Activated CD4-positive, alpha-beta T cell treated with anti-CD3 and anti-CD28 coated beads for 36 hours (primary cell): ENCODE data around the gene PHACTR2. TPM values are rescaled to one million over a fixed set of nuclear protein-coding genes. Genes with fewer than 3 reads are reported as not detected.

Experiments
- ATAC-seq: fragments of 200-7000 bp; cut with Tn5 transposase; one replicate; pipeline ENCODE4 v1.10.0; 2021; ENCODE audit warnings: mild to moderate bottlenecking, moderate library complexity
- CTCF ChIA-PET: fragments of 350-600 bp; sonication (Branson Sonifier 250); formaldehyde crosslinking; loops from one replicate; lab custom pipeline; 2021; ENCODE audit warnings: antibody characterized with exemption; lab: Charles Lee
- POLR2A ChIA-PET: fragments of 350-600 bp; sonication (Branson Sonifier 250); formaldehyde crosslinking; loops from one replicate; lab custom pipeline; 2021; ENCODE audit warnings: antibody characterized with exemption, inconsistent platforms; lab: Charles Lee
- DNase-seq: peaks from one replicate; pipeline ENCODE4 v3.0.0-alpha.2; 2020
- H3K27ac Mint-ChIP-seq: one replicate; pipeline ENCODE4 v1.8.0; 2021; ENCODE audit warnings: mixed read lengths
- H3K27me3 Mint-ChIP-seq: one replicate; pipeline ENCODE4 v1.8.0; 2021; ENCODE audit warnings: mixed read lengths
- H3K36me3 Mint-ChIP-seq: one replicate; pipeline ENCODE4 v1.8.0; 2021; ENCODE audit warnings: low read depth, mixed read lengths
- H3K4me1 Mint-ChIP-seq: one replicate; pipeline ENCODE4 v1.8.0; 2021; ENCODE audit warnings: mixed read lengths
- H3K4me3 Mint-ChIP-seq: one replicate; pipeline ENCODE4 v1.8.0; 2021; ENCODE audit warnings: mild to moderate bottlenecking, moderate library complexity, mixed read lengths
- H3K9me3 Mint-ChIP-seq: one replicate; pipeline ENCODE4 v1.8.0; 2021; ENCODE audit warnings: low read depth, mixed read lengths
- intact Hi-C, 2 experiments: fragments of 100-400 bp; cut with DNase I in 1 of 2; cut with micrococcal nuclease in 1 of 2; formaldehyde crosslinking; loops; one replicate each; pipeline versions ENCODE4 v1.14.2 to v1.15.1; 2022 to 2024; cut with DNase I, micrococcal nuclease
- total RNA-seq, 2 experiments: library from RNA; stranded (reverse); gene quantifications; one replicate each; pipeline ENCODE4 v1.2.3, GENCODE V29; 2021

PHACTR2 gene
- total RNA-seq, 2 experiments from 2014 or later, result 21.2 to 27.0 TPM

GRCh38 chr6:143675946-143676345 lies 1.8 kb upstream of the PHACTR2 start:
- ATAC-seq, result no peak
- no peak overlapping the region for H3K27ac Mint-ChIP-seq
- peaks cover 2% of the 10 kb centered on the region for H3K36me3 Mint-ChIP-seq

GRCh38 chr6:143676437-143677045 lies 1.2 kb upstream of the PHACTR2 start:
- H3K4me1 Mint-ChIP-seq, result peaks cover 22% of the 10 kb centered on the region
- H3K9me3 Mint-ChIP-seq, result no peaks in the 10 kb centered on the region
- ChIA-PET CTCF (no interaction called here), POLR2A (no interaction called here)
- no peak overlapping the region for H3K4me3 Mint-ChIP-seq
- no peak overlapping the region for H3K27ac Mint-ChIP-seq
- ATAC-seq, result no peak
- intact Hi-C loops, result loop anchor here (2.0 to 5.0 kb wide), 2 partner anchors 166 kb away; partner anchors contain the start of gene LTV1 (in 2 of the 2)
- peaks cover 2% of the 10 kb centered on the region for H3K27me3 Mint-ChIP-seq
- no peak for DNase-seq
- peaks cover 2% of the 10 kb centered on the region for H3K36me3 Mint-ChIP-seq

More at GRCh38 chr6:143675946-143676345, 1.8 kb upstream of the PHACTR2 start:
- intact Hi-C loops, result loop anchor here (2.0 to 5.0 kb wide), 2 partner anchors 166 to 167 kb away; partner anchors contain the start of gene LTV1 (in 2 of the 2)
- H3K9me3 Mint-ChIP-seq, result no peaks in the 10 kb centered on the region
- peaks cover 2% of the 10 kb centered on the region for H3K27me3 Mint-ChIP-seq
- CTCF ChIA-PET, result no interaction called here
- no peak overlapping the region for H3K4me3 Mint-ChIP-seq
- no peak for DNase-seq
- H3K4me1 Mint-ChIP-seq, result peaks cover 18% of the 10 kb centered on the region
- POLR2A ChIA-PET, result interaction anchor here (0.6 kb wide), 1 partner anchor 9 kb away, joined by 6 read pairs; no protein-coding TSS in a partner anchor

- Mint-ChIP-seq H3K4me3 (peak overlapping the region; percentile 77), H3K36me3 (peaks cover 8% of the 10 kb centered on the region), H3K4me1 (peaks cover 22% of the 10 kb centered on the region), H3K9me3 (peaks cover 7% of the 10 kb centered on the region), H3K27me3 (peaks cover 2% of the 10 kb centered on the region), H3K27ac (no peak overlapping the region)
- CTCF ChIA-PET, result no interaction called here
- POLR2A ChIA-PET, result no interaction called here
- ATAC-seq (no peak), DNase-seq (no peak)
- intact Hi-C loops, result loop anchor here (2.0 to 5.0 kb wide), 2 partner anchors 165 kb away; partner anchors contain the start of gene LTV1 (in 2 of the 2)
Measured at GRCh38 chr6:143677577-143677890, 231 bp upstream of the PHACTR2 start.

- H3K4me3 Mint-ChIP-seq, result peak overlapping the region; percentile 77
- peaks cover 11% of the 10 kb centered on the region for H3K9me3 Mint-ChIP-seq
- DNase-seq (no peak), ATAC-seq (no peak)
- peaks cover 22% of the 10 kb centered on the region for H3K4me1 Mint-ChIP-seq
- H3K27me3 Mint-ChIP-seq, result peaks cover 2% of the 10 kb centered on the region
- H3K27ac Mint-ChIP-seq, result peak overlapping the region; percentile 74
- ChIA-PET POLR2A (interaction anchor here (0.6 to 1.4 kb wide), 2 partner anchors 25 to 228 kb away, joined by 3 to 4 read pairs; partner anchors contain the start of gene PEX3), CTCF (interaction anchor here (0.5 to 1.1 kb wide), 5 partner anchors 10 to 221 kb away, joined by 3 to 4 read pairs (median 3); no protein-coding TSS in a partner anchor)
- H3K36me3 Mint-ChIP-seq, result peaks cover 12% of the 10 kb centered on the region
- intact Hi-C loops, result loop anchor here in 1 of 2 experiments (5.0 kb wide), 1 partner anchor 163 kb away; the partner anchor contains the start of gene LTV1
Measured at GRCh38 chr6:143679041-143679440, 1.3 kb downstream of the PHACTR2 start.

- no peak overlapping the region for H3K4me3 Mint-ChIP-seq
- intact Hi-C loops, result loop anchor here in 1 of 2 experiments (1.0 kb wide), 1 partner anchor 14 kb away; no protein-coding TSS in a partner anchor
- POLR2A ChIA-PET, result no interaction called here
Measured at GRCh38 chr6:143680141-143680540, 2.4 kb downstream of the PHACTR2 start.

GRCh38 chr6:143682805-143683204 lies 5.0 kb downstream of the PHACTR2 start:
- CTCF ChIA-PET, result no interaction called here
- H3K36me3 Mint-ChIP-seq, result peaks cover 12% of the 10 kb centered on the region

More at GRCh38 chr6:143680141-143680540, 2.4 kb downstream of the PHACTR2 start:
- peaks cover 2% of the 10 kb centered on the region for H3K27me3 Mint-ChIP-seq
- DNase-seq (no peak), ATAC-seq (no peak)
- H3K36me3 Mint-ChIP-seq, result peaks cover 12% of the 10 kb centered on the region
- CTCF ChIA-PET, result interaction anchor here (0.6 to 0.9 kb wide), 2 partner anchors 16 to 352 kb away, joined by 3 read pairs; no protein-coding TSS in a partner anchor
- H3K9me3 Mint-ChIP-seq, result peaks cover 11% of the 10 kb centered on the region
- no peak overlapping the region for H3K27ac Mint-ChIP-seq
- peaks cover 22% of the 10 kb centered on the region for H3K4me1 Mint-ChIP-seq

GRCh38 chr6:143684486-143684885 lies 6.7 kb downstream of the PHACTR2 start:
- no peak overlapping the region for H3K4me3 Mint-ChIP-seq
- CTCF ChIA-PET, result no interaction called here
- ATAC-seq, result no peak
- intact Hi-C loops, result no loop called here
- POLR2A ChIA-PET, result interaction anchor here (0.6 kb wide), 1 partner anchor 12 kb away, joined by 3 read pairs; no protein-coding TSS in a partner anchor
- no peaks in the 10 kb centered on the region for H3K27me3 Mint-ChIP-seq
- H3K4me1 Mint-ChIP-seq, result peaks cover 18% of the 10 kb centered on the region
- H3K9me3 Mint-ChIP-seq, result peaks cover 11% of the 10 kb centered on the region
- no peak overlapping the region for H3K27ac Mint-ChIP-seq
- H3K36me3 Mint-ChIP-seq, result peaks cover 12% of the 10 kb centered on the region
- no peak for DNase-seq

More at GRCh38 chr6:143682805-143683204, 5.0 kb downstream of the PHACTR2 start:
- Mint-ChIP-seq H3K27me3 (peaks cover 2% of the 10 kb centered on the region), H3K4me3 (no peak overlapping the region), H3K27ac (no peak overlapping the region), H3K9me3 (peaks cover 11% of the 10 kb centered on the region), H3K4me1 (peaks cover 20% of the 10 kb centered on the region)
- ATAC-seq (no peak), DNase-seq (no peak)
- intact Hi-C loops, result no loop called here
- POLR2A ChIA-PET, result interaction anchor here (0.6 kb wide), 1 partner anchor 365 kb away, joined by 3 read pairs; no protein-coding TSS in a partner anchor

GRCh38 chr6:143685653-143686052 lies 7.9 kb downstream of the PHACTR2 start:
- Mint-ChIP-seq H3K4me3 (no peak overlapping the region), H3K4me1 (peaks cover 21% of the 10 kb centered on the region), H3K27me3 (no peaks in the 10 kb centered on the region), H3K9me3 (peaks cover 11% of the 10 kb centered on the region), H3K27ac (no peak overlapping the region), H3K36me3 (peaks cover 12% of the 10 kb centered on the region)
- no peak for DNase-seq
- ChIA-PET CTCF (no interaction called here), POLR2A (interaction anchor here (0.7 kb wide), 1 partner anchor 10 kb away, joined by 6 read pairs; no protein-coding TSS in a partner anchor)
- intact Hi-C loops, result no loop called here
- ATAC-seq, result no peak

GRCh38 chr6:143687591-143687990 lies 9.8 kb downstream of the PHACTR2 start:
- intact Hi-C loops, result no loop called here
- Mint-ChIP-seq H3K36me3 (peaks cover 4% of the 10 kb centered on the region), H3K4me1 (peaks cover 21% of the 10 kb centered on the region), H3K27ac (no peak overlapping the region), H3K27me3 (no peaks in the 10 kb centered on the region), H3K4me3 (no peak overlapping the region), H3K9me3 (peaks cover 4% of the 10 kb centered on the region)
- no peak for DNase-seq
- ChIA-PET POLR2A (no interaction called here), CTCF (no interaction called here)
- no peak for ATAC-seq

- no peaks in the 10 kb centered on the region for H3K27me3 Mint-ChIP-seq
- no peak overlapping the region for H3K27ac Mint-ChIP-seq
- CTCF ChIA-PET, result interaction anchor here (0.9 to 2.3 kb wide), 2 partner anchors 10 to 11 kb away, joined by 3 to 6 read pairs; no protein-coding TSS in a partner anchor
- H3K4me1 Mint-ChIP-seq, result peaks cover 23% of the 10 kb centered on the region
- intact Hi-C loops, result no loop called here
- no peak overlapping the region for H3K4me3 Mint-ChIP-seq
- POLR2A ChIA-PET, result no interaction called here
- DNase-seq (no peak), ATAC-seq (no peak)
- no peaks in the 10 kb centered on the region for H3K9me3 Mint-ChIP-seq
- no peaks in the 10 kb centered on the region for H3K36me3 Mint-ChIP-seq
Measured at GRCh38 chr6:143688681-143689080, 10.9 kb downstream of the PHACTR2 start.

GRCh38 chr6:143689852-143690251 lies 12.1 kb downstream of the PHACTR2 start:
- Mint-ChIP-seq H3K27me3 (no peaks in the 10 kb centered on the region), H3K27ac (no peak overlapping the region), H3K4me3 (no peak overlapping the region), H3K4me1 (peaks cover 35% of the 10 kb centered on the region), H3K9me3 (no peaks in the 10 kb centered on the region), H3K36me3 (no peaks in the 10 kb centered on the region)
- ChIA-PET CTCF (interaction anchor here (0.9 to 2.3 kb wide), 4 partner anchors 10 to 114 kb away, joined by 3 to 6 read pairs (median 3); no protein-coding TSS in a partner anchor), POLR2A (no interaction called here)
- DNase-seq, result no peak
- intact Hi-C loops, result no loop called here
- ATAC-seq, result no peak
